DOHH2 (cell line): Measurements from ENCODE around the gene HTRA1.

Experiments
- H3F3A ChIP-seq: fragments of 200-600 bp; sonication (generic), shearing (Covaris generic); 2 replicates; pipeline ENCODE4 v1.6.0; 2016; ENCODE audit warnings: antibody characterized with exemption, mild to moderate bottlenecking; ENCODE audit not compliant: control insufficient read depth, insufficient read depth
- H3K27ac ChIP-seq: fragments of 200-600 bp; sonication (generic); 2 replicates; pipeline ENCODE4 v1.5.1; 2014; ENCODE audit warnings: low read depth, mild to moderate bottlenecking, low read length, moderate library complexity
- H3K27me3 ChIP-seq: fragments of 200-600 bp; sonication (generic); 2 replicates; pipeline ENCODE4 v1.6.1; 2014; ENCODE audit warnings: mild to moderate bottlenecking, low read length, mixed read lengths; ENCODE audit not compliant: control insufficient read depth
- H3K36me3 ChIP-seq: fragments of 200-600 bp; sonication (generic); 2 replicates; pipeline ENCODE4 v1.6.1; 2014; ENCODE audit warnings: mild to moderate bottlenecking, low read length, moderate library complexity, mixed read lengths; ENCODE audit not compliant: control insufficient read depth
- H3K4me1 ChIP-seq: fragments of 200-600 bp; sonication (generic); 2 replicates; pipeline ENCODE4 v1.6.1; 2014; ENCODE audit warnings: mild to moderate bottlenecking, low read length, mixed read lengths; ENCODE audit not compliant: control insufficient read depth
- H3K4me2 ChIP-seq: fragments of 200-600 bp; sonication (generic); 2 replicates; pipeline ENCODE4 v1.6.0; 2014; ENCODE audit warnings: mild to moderate bottlenecking, low read length, moderate library complexity
- H3K4me3 ChIP-seq: fragments of 200-600 bp; sonication (generic); 2 replicates; pipeline ENCODE4 v1.5.1; 2014; ENCODE audit warnings: mild to moderate bottlenecking, low read length, mixed read lengths
- H3K79me2 ChIP-seq: fragments of 200-600 bp; sonication (generic); 2 replicates; pipeline ENCODE4 v1.6.1; 2014; ENCODE audit warnings: mild to moderate bottlenecking, low read length, mixed read lengths; ENCODE audit not compliant: control insufficient read depth
- H3K9me2 ChIP-seq: fragments of 200-600 bp; sonication (generic); replicated peaks from 2 replicates; pipeline ENCODE4 v1.6.1; 2014; ENCODE audit warnings: mild to moderate bottlenecking, low read length, mixed read lengths; ENCODE audit not compliant: control insufficient read depth
- H3K9me3 ChIP-seq: fragments of 200-600 bp; sonication (generic); 2 replicates; pipeline ENCODE4 v1.6.1; 2014; ENCODE audit warnings: antibody characterized with exemption, low read length, mixed read lengths; ENCODE audit not compliant: control insufficient read depth, insufficient read depth
- H4K20me1 ChIP-seq: fragments of 200-600 bp; sonication (generic); 2 replicates; pipeline ENCODE4 v1.6.0; 2014; ENCODE audit warnings: low read depth, mild to moderate bottlenecking, antibody characterized with exemption, low read length, moderate library complexity; ENCODE audit not compliant: control insufficient read depth, insufficient read depth
- EZH2phosphoT487 ChIP-seq: fragments of 200-600 bp; sonication (generic); IDR thresholded peaks from 2 replicates; pipeline ENCODE4 v1.6.1; 2017; ENCODE audit warnings: borderline replicate concordance, mild to moderate bottlenecking, antibody characterized with exemption, low read length, moderate library complexity, mixed read lengths
- TF ChIP-seq, protein P1 (sequence below): fragments of 200-600 bp; sonication (generic); IDR thresholded peaks from one replicate; pipeline ENCODE4 v1.5.1; 2014; ENCODE audit warnings: antibody characterized with exemption, mild to moderate bottlenecking, low read depth, low read length; ENCODE audit not compliant: poor library complexity, severe bottlenecking

Gene HTRA1

GRCh38 chr10:122499012-122499411, 37.7 kb downstream of the HTRA1 start:
- Histone ChIP-seq H3K4me2 (no peak overlapping the region), H3K9me2 (no peaks in the 10 kb centered on the region)

DNA sequence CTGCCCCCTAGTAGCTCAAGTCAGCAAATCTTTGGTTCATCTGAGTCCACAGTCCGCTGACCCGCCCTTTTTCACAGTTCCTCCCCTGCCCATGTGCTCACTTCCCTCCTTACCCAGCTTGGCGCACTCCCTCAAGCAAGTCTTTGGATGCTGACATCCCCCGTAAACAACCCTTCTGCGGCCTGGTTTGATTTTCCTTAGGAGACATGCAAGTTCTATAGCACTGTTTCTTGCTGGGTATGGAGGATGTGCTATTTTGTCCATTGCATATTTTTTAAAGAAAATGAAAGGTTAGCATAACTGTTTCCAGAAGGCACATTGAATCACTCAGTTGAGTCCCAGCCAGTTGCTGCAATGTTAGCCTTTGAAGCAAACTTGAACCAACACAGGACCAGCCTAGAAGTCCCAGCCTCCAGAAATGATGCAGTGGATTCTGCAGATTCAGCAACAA, 38.2 kb downstream of the HTRA1 start:
- Histone ChIP-seq H3F3A (no peaks in the 10 kb centered on the region), H3K9me3 (no peaks in the 10 kb centered on the region), H3K79me2 (no peaks in the 10 kb centered on the region), H3K27ac (no peak overlapping the region), H3K9me2 (no peaks in the 10 kb centered on the region), H4K20me1 (no peaks in the 10 kb centered on the region), H3K27me3 (no peaks in the 10 kb centered on the region), H3K36me3 (no peaks in the 10 kb centered on the region), H3K4me2 (no peak overlapping the region), H3K4me3 (no peak overlapping the region), H3K4me1 (no peaks in the 10 kb centered on the region)
- no peak for TF ChIP-seq EZH2phosphoT487
- TF ChIP-seq, protein P1, sequence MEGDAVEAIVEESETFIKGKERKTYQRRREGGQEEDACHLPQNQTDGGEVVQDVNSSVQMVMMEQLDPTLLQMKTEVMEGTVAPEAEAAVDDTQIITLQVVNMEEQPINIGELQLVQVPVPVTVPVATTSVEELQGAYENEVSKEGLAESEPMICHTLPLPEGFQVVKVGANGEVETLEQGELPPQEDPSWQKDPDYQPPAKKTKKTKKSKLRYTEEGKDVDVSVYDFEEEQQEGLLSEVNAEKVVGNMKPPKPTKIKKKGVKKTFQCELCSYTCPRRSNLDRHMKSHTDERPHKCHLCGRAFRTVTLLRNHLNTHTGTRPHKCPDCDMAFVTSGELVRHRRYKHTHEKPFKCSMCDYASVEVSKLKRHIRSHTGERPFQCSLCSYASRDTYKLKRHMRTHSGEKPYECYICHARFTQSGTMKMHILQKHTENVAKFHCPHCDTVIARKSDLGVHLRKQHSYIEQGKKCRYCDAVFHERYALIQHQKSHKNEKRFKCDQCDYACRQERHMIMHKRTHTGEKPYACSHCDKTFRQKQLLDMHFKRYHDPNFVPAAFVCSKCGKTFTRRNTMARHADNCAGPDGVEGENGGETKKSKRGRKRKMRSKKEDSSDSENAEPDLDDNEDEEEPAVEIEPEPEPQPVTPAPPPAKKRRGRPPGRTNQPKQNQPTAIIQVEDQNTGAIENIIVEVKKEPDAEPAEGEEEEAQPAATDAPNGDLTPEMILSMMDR = no peak

More at GRCh38 chr10:122499012-122499411, 37.7 kb downstream of the HTRA1 start:
- no peak overlapping the region for H3K4me3 ChIP-seq
- H3K27ac ChIP-seq = no peak overlapping the region
- no peaks in the 10 kb centered on the region for H3K4me1 ChIP-seq
- no peak for TF ChIP-seq EZH2phosphoT487
- TF ChIP-seq, protein P1 = no peak
- H3F3A ChIP-seq = no peaks in the 10 kb centered on the region
- no peaks in the 10 kb centered on the region for H3K27me3 ChIP-seq
- no peaks in the 10 kb centered on the region for H3K36me3 ChIP-seq
- H3K9me3 ChIP-seq = no peaks in the 10 kb centered on the region
- H3K79me2 ChIP-seq = no peaks in the 10 kb centered on the region
- no peaks in the 10 kb centered on the region for H4K20me1 ChIP-seq

DNA sequence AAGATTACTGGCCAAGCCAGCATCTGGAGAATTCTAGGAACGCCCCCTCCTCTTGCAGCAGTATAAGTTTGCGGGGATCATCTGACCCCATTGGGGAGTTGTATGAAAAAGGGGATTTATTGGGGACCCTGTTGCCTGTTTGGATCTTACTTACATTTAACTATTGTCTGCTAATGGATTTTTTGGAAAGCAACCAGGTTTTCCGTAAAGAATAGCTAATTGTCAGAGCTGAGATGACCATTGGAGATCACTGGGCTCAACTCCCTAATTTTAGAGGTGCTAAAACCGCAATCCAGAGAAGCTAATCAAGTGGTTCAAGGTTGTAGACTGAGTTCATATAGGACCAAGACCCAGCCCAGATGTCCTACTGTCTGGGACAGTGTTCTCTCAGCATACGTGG, 38.8 kb downstream of the HTRA1 start:
- no peaks in the 10 kb centered on the region for H3K9me3 ChIP-seq
- H3K4me3 ChIP-seq = no peak overlapping the region
- H4K20me1 ChIP-seq = no peaks in the 10 kb centered on the region
- H3K4me2 ChIP-seq = no peak overlapping the region
- H3K27me3 ChIP-seq = no peaks in the 10 kb centered on the region
- H3K4me1 ChIP-seq = no peaks in the 10 kb centered on the region
- H3K27ac ChIP-seq = no peak overlapping the region
- TF ChIP-seq, protein P1 = no peak
- TF ChIP-seq EZH2phosphoT487 = no peak
- no peaks in the 10 kb centered on the region for H3K79me2 ChIP-seq
- no peaks in the 10 kb centered on the region for H3K9me2 ChIP-seq
- no peaks in the 10 kb centered on the region for H3K36me3 ChIP-seq
- no peaks in the 10 kb centered on the region for H3F3A ChIP-seq

DNA sequence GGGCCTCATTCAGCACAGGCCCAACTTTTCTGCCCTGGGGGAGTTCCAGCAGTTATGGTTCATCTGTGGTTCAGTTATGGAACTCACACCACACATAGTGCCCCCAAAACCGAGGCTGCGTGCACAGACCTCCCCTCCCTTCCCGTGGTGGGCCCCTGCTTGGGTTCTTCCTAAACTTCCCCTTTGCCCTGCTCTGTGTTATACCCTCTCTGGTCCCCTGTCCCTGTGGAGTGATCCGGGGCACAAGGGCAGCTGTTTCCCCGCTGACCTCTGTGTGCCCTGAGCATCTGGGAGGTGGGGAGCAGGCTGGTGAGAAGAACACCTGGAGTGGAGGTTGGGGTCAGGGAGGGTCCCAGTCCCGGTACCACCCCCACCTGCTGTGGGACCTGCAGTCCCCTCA, 39.4 kb downstream of the HTRA1 start:
- Histone ChIP-seq H3K79me2 (no peaks in the 10 kb centered on the region), H3K9me2 (no peaks in the 10 kb centered on the region), H3K4me3 (no peak overlapping the region), H3K4me1 (no peaks in the 10 kb centered on the region), H4K20me1 (no peaks in the 10 kb centered on the region), H3K4me2 (no peak overlapping the region), H3F3A (no peaks in the 10 kb centered on the region), H3K27me3 (no peaks in the 10 kb centered on the region), H3K36me3 (no peaks in the 10 kb centered on the region), H3K27ac (no peak overlapping the region), H3K9me3 (no peaks in the 10 kb centered on the region)
- TF ChIP-seq EZH2phosphoT487 = no peak
- TF ChIP-seq, protein P1 = no peak
